ENCODE results near the gene PEF1.

Gene PEF1

GRCh38 chr1:31653717-31654473, 9.2 kb upstream of the PEF1 start:
- no peak for DNase-seq (ENCODE audit: low spot score)

DNA sequence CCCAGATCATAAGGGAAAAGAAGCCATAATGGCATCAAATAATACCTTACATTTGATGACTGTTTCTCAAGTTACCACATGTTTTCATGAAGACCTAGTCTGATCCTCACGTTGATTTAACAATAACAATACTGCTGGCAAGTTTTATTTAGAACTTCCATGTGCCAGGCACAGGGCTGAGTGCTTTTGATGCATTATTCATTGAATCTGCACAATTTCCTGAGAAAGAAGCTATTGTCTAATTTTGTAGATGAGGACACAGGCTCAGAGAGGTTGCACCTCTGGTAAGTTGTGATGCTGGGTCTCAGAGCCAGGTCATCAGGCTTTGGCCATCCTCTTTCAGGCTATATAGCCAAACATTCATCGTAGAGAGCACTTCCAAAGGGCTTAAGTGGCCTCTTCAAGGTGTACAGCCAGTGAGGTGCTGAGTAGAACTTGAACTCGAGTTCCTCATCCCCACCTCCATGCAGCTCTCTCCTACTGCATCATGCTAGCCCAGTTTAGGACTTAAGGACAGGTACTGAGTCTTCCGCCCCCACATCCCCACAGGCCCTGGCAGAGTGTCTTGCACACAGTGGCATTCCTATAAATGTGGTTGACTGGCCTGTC, 8.3 kb upstream of the PEF1 start:
- DNase-seq (ENCODE audit: low spot score), result no peak

GRCh38 chr1:31651766-31652165, 7.1 kb upstream of the PEF1 start:
- no peak for DNase-seq (ENCODE audit: low spot score)

DNA sequence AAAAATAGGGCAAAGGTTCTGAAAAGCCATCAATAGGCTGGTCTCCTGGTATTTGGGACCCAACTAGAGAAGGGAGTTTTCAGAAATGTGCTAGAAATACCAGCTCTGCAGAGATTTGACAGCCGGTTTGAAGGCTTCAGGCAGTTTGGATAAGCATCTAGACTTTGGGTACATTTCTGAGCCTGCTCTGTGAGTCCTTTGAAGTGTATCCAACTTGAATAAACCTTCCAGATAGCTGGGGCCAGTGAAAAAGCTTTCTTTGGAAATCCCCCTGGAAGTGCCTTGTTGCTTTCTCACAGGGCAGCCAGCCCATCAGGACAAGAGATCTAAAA, 6.4 kb upstream of the PEF1 start:
- DNase-seq (ENCODE audit: low spot score), result no peak

DNA sequence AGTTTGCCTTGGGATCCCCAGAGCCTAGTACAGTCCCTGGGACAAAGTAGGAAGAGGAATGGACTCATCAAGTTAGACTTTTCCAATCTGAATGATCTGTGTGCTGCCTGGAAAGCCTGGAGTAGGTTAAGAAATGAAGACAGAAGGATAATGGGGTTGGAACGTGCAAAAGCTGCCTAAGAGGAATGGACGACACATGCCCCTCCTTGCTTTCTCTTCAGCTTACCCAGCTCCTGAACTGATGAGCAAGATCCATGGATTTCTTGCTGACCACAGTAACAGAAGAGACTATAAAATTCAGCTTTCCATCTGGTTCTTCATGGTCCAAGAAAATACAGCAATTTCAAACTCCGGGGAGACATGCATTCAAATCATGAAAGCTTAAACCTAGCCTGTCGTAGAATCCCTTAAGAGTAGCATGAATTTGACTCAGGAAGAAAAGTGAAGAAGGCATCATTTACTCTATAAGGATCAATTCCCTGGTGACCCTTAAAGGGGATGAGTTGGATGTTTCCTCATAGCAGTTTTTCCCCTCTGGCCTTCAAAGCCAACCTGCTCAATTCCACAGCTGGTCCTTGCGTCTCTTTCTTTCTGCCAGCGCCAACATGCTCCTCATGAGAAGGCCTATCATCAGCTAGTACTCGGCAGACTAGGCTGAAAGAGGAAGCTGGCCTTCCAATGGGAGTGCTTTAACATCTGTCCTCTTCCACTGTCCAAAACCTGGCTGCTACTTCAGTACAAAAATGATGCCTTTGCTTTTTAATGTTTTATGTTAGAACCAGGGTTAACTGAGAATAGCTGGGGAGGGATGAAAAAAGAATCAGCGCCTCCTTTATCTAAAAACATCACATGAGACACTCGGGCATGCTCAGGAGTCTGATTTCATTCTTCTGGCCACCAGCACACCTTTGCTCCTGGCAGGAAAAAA, 5.7 kb upstream of the PEF1 start:
- no peak for DNase-seq (ENCODE audit: low spot score)

DNA sequence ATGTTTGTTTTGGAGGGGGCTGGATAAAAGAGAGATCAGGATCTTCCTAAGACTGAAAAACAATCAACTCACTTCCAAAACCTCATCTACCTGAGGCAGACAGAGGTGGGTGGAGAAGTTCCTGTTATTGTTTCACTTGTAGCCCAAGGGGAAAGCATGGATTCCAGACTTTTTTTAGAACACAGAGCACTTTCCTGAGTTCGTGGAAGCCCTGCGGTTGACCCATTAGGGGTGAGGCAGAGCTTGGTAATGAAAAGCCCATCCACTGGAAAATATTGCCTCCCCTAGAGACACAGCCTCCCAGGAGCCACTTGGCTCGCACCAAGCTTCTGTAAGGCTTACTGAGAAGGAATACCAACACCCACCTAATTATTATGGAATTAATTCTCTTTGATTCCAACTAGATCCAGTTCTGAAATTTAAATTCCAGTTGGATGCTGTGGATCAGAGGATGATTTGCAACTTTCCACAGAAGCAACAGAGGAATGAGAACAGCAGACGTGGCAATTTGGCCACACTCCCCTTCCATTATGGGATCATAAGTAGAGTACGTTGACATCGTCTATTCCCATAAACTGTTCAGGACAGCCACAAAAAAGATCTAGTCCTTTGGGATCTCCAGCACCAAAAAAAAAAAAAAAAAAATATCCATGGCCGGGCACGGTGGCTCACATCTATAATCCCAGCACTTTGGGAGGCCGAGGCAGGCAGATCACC, 4.1 kb upstream of the PEF1 start:
- no peak for DNase-seq (ENCODE audit: low spot score)

- no peak for DNase-seq (ENCODE audit: low spot score)
Observed at GRCh38 chr1:31648190-31648589, 3.5 kb upstream of the PEF1 start.

GRCh38 chr1:31647106-31647505, 2.4 kb upstream of the PEF1 start:
- DNase-seq (ENCODE audit: low spot score), result no peak

DNA sequence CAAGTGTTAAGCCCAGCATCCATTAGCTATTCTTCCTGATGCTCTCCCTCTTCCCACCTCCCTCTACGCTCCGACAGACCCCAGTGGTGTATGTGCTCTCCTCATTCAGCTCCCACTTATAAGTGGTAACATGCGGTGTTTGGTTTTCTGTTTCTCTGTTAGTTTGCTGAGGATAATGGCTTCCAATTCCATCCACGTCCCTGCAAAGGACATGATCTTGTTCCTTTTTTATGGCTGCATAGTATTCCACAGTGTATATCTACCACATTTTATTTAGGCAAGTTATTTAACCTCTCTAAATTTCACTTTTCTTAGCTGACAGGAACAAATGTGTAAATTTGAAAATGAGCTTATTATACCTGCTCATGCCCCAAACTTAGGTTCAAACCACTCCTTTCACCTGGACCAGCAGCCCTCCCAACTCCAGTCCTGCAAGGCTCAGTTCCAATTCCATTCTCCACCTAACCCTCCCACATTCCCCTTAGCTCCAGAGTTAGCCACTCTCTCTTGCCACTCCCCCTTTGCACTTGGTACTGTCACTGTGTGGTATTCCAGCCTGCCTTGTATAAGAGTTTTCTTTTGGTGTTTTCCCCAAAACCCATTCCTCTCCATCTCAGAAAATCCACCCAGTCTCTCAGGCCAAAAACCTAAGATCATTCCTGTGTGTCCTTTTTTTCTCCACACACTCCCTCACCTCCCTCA, 1.7 kb upstream of the PEF1 start:
- DNase-seq (ENCODE audit: low spot score), result no peak

DNA sequence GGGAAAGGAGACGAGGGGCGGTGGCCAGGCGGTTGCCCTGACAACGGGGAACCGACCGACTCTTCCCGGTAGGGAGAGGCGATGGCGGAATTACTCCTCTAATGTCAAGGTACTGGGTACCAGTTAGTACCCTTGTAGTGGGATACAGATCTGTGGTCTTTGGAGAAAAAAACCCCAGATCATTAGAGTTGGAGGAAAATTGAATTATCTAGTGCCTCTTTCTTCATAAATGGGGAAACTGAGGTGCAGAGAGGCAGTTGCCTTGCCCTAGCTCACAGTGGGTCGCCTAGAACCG, 545 bp upstream of the PEF1 start:
- DNase-seq (ENCODE audit: low spot score), result no peak

DNA sequence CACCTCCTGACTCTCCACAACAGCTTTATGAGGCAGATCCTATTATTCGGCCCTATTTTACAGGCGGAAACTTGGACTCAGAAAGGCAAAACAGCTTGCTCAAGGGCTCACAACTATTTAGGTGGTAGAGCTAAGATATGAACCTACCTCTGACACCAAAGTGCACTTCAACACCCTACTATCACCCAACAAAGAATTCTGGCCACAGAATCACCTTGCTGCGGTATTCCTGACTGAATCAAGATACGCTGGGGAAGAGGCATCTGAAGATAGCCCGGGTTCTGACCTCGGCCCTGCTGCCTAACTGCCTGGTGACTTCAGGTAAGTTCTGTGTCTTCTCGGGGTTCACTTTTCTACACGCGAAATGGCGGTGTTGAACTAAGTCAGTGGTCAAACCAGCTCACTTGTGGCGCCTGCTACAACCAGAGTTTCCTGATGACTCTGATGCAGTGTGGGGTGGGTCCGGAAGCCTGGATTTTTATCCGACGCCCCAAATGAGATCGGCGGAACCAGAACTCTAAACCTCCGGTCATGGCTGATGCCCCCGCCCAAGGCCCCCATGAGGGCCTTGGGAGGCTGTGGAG, 608 bp downstream of the PEF1 start:
- DNase-seq (ENCODE audit: low spot score), result no peak

DNA sequence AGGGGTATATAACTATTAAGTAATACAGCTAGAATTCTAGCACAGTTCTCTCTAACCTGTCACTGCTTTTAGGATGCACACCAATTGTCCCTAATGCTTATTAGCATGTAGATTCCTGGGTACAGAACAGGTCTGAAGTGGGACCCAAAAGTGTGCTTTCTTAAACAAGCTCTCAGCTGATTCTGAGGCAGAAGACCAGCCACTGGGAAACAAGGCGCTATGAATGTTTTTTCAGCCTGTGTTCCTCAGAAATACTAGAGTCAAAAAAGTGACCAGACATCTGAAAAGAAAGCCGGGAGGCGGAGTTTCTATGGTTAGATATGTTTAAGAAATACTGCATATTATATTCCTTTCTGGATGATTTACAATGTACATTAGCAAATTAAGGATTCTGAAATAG, 1.8 kb downstream of the PEF1 start:
- DNase-seq (ENCODE audit: low spot score), result no peak

- no peak for DNase-seq (ENCODE audit: low spot score)
Observed at GRCh38 chr1:31642366-31642765, 2.3 kb downstream of the PEF1 start.

- no peak for DNase-seq (ENCODE audit: low spot score)
Observed at GRCh38 chr1:31640964-31641363, 3.7 kb downstream of the PEF1 start.

GRCh38 chr1:31640179-31640578, 4.5 kb downstream of the PEF1 start:
- DNase-seq (ENCODE audit: low spot score), result no peak

DNA sequence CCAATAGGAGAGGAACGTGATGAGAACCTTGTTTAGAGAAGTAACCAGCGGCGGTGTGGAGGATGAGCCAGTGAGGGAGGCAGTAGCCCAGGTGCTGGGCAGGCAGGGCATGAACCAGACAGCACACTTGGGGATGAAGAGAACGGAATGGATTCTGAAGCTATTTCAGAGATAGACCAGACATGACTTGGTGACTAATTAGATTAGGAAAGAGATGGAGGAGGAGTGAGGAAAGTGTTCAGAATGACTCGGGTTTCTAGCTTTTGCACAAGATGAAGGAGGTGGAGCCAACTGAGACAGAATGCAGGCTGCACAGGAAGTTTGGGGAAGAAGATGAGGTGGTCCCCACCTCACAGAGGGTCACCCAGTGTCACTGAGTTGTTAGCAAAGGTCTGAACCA, 5.1 kb downstream of the PEF1 start:
- DNase-seq (ENCODE audit: low spot score), result no peak

DNA sequence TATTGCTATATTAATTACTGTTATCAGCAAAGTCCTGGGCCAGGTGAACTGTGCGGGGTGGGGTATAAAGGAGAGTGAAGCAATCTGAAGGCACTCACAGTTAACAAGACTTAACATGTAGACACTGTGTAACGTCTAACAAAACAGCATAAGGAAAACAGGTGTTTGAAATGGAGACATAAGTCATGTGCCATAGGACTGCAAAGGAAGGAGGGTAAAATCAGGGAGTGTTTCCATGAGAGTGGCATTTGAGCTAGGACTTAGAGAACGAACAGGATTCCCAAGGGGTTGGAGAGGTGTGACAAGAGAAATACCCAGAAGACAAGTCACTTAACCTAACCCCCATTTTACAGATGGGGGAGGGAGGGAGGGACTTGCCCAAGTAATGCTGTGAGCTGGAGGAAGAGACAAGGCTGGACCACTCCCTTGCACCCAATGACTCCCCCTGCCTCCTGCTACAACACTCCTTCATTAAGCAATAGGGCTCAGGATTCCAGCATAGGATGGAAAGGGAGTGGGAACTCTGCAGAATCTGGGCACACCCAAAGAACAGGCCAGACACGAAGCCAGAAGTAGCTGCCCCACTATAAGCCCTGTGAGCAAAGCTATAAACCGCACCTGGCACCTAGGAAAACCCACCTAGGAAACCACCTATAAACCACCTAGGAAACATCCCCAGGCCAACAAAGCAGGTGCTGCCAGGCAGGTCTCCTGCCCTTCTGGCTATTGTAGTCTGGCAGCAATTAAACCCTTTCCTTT, 6.6 kb downstream of the PEF1 start:
- DNase-seq (ENCODE audit: low spot score), result no peak

- DNase-seq (ENCODE audit: low spot score), result peak; percentile 32
Observed at GRCh38 chr1:31633117-31633516, 11.6 kb downstream of the PEF1 start.

DNA sequence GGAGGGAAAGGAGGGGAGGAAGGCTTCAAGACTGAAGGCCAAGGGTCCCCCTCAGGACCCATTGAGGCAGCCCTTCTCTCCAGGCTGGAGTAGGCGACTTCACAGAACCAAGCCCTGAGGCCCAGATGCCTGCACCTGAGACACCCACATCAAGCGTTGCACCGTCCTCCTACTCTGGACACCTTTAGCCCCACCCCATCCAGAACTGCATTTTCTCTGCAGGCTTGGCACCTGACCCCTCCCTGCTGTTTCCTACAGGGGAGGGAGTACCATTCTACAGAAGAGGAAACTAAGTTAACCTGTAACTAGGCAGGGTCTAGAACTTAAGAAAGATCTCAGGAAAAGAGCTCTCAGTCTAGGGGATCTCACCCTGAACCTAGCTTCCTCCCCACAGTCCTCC, 12.0 kb downstream of the PEF1 start:
- no peak for DNase-seq (ENCODE audit: low spot score)

GRCh38 chr1:31628931-31629556, 15.6 kb downstream of the PEF1 start:
- DNase-seq (ENCODE audit: low spot score), result no peak
